Measurements from ENCODE around the gene ENTPD3. TPM values are rescaled to one million over a fixed set of nuclear protein-coding genes. Genes with fewer than 3 reads are reported as not detected.

Gene ENTPD3
- total RNA-seq, 1 experiment from 2014 or later: not detected

DNA sequence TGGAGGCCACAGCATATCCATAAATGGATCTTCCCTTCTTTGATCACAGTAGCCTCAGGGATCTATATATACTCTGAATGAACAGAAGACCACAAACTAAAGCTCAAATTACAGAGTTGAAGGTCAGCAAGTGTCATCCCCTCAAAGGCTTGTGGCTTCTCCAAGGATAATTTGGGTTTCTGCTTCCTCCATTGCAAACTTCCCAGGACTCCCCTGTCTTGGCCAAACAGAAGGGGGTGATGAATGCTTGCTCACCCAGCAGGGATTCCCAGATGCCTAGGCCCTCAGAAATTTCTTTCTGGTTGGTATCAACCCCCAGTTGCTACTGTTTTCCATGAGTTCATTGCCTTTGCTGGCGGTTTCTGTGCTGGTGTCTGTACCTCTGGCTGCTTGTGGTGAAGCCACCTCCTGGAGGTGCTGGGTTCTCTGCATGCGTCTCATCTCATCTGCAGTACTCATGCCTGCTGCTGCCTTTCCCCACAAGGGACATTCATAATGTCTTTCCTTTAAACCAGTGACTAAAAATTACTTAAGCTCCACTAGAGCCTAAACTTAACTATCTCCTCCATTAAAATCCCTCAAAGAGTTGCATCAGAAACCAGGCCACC, 17.7 kb downstream of the ENTPD3 start:
- DNase-seq (ENCODE audit: low read depth): no peak

DNA sequence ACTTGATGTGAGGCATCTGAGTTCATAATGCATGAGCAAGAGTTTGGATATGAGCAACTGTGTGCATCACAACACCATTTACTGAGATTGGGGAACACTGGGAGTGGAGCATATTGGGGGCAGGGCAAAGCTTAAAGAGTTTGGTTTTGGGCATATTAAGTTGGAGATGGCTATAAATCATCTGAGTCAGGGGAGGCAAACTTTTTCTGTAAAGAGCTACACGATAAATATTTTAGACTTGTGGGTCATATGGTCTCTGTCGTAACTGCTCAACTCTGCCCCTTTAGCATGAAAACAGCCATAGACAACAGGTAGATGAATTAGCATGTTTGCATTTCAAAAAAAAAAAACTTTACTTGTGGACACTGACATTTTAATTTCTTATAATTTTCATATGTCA, 20.0 kb downstream of the ENTPD3 start:
- DNase-seq (ENCODE audit: low read depth): no peak

DNA sequence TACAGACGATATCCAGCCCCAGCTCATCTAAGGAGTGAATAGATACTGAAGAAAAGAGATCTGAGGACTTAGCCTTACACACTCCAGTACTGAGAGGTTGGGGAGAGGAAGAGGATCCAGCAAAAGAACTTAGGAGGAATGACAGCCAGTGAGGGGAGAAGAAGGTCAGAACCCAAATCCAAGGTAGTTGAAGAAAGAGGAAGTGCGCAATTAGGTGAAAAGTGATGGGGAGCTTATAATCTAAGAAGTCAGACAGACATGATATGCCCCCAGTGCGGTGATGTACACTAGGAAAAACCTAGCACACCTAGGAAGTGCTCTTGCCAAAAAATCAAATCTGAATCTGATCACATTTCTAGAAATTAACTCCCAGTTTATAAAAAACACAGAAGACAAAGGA, 20.6 kb downstream of the ENTPD3 start:
- no peak for DNase-seq (ENCODE audit: low read depth)

DNA sequence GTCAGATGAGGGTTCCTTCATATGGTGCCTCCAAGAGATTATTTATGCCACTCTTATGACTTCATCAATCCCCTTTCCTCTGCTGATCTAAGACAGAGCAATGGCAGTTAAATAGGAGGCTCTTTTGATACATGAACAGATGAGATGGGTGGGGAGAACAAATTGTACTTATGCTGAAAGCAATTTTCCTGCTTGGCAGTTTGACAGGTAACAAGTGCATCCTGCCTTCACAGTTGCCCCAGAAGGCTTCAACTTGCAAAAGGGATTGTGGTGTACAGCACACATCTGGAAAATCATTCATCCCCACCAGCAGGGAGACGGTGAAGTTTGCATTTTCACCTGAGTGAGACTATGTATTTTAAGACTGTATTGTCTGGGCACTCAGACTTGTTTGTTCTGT, 27.3 kb downstream of the ENTPD3 start:
- no peak for DNase-seq (ENCODE audit: low read depth)

DNA sequence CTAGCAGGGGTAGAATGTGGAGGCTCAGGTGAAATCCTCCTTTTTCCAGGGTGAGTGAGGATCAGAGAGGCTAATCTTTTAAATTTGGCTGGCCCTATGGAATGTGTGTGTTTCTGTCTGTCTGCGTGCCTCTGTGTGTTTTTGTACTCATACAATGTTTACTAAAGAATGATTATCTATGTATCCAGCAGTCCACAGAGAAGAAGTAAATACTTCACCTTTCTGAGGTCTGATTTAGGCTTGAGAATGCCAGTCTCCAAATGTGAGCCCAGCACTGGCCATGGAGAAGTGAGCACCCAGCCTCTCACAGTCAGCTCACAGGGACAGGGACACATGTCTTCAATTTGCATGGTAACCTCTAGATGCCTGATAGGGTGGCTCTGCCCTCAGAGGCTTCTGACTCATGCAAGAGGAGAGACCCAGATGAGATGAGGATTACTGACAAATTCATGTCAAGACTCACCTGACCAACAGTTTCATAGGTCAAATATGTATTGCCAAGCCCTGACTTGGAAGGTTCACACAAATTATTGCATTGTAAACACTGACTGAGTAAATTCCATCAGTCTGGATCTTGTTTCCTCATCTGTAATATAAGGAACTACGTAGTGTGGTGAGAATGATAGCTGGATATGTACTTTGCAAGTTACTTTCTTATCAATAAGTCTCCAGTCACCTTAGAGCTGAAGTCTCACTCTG, 31.0 kb downstream of the ENTPD3 start:
- no peak for DNase-seq (ENCODE audit: low read depth)

DNA sequence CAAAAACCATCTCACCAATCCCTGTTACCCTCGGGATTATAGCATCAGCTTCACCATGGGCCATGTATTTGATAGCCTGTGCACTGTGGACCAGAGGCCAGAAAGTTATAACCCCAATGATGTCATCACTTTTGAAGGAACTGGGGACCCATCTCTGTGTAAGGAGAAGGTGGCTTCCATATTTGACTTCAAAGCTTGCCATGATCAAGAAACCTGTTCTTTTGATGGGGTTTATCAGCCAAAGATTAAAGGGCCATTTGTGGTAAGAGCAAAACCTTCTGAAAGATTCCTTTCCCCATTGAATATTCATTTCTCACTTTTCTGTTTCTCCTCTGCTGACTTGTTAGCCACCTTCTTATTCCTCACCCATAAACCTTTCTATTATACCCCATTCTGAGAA, 35.9 kb downstream of the ENTPD3 start:
- DNase-seq (ENCODE audit: low read depth): no peak

DNA sequence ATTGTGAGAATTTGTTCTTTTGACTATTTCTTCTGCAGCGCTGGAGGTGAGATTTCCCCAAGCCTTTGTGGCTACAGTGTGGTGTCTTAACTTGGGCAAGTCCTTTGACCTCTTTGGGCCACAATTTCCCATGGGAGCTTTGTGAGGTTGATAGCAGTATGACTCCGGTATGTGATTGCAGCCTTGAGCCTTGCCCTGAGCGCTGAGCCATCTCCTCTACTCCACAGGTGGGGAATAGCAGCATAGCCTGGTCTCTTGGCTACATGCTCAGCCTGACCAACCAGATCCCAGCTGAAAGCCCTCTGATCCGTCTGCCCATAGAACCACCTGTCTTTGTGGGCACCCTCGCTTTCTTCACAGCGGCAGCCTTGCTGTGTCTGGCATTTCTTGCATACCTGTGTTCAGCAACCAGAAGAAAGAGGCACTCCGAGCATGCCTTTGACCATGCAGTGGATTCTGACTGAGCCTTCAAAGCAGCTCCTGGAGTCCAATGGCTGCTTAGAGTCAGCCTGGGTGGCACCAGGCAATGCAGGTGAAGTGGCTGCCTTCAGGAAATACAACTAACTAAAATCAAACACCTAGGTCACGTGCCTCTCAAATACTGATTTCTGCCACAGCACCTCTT, 40.2 kb downstream of the ENTPD3 start:
- no peak for DNase-seq (ENCODE audit: low read depth)

DNA sequence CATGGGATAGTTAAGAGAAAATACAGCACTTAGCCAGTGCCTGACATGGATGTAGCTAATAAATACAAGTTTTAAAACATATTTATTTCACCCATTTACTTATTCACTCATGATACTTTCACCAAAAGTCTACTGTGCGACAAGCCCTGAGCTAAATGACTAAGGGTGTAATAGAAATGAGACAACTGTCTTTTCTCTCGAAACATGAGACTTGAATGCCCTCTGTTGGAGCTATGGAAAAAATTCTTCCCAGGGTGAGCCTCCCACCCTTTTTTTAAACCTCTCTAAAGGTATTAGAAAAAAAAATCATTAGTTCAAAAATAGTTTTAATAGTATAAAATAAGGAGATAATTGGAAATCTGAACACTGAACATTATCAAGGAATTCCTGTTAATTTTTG, 45.8 kb downstream of the ENTPD3 start:
- no peak for DNase-seq (ENCODE audit: low read depth)

DNA sequence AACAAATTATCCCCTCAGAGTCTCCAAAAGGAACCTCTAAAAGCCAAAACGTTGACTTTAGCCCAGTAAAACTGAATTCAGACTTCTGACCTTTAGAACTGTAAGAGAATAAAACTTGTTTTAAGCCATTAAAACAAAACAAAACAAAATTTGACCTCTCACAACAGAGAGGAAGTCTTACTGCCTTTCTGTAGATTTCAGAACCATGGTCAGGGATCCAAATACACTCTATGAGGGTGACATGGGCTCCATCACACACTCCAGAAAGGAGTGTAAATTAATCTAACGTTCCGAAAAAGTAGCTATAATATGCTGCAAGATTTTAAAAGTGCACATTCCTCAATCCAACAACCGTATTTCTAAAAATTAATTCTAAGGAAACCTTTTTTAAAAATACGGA, 50.9 kb downstream of the ENTPD3 start:
- no peak for DNase-seq (ENCODE audit: low read depth)

DNA sequence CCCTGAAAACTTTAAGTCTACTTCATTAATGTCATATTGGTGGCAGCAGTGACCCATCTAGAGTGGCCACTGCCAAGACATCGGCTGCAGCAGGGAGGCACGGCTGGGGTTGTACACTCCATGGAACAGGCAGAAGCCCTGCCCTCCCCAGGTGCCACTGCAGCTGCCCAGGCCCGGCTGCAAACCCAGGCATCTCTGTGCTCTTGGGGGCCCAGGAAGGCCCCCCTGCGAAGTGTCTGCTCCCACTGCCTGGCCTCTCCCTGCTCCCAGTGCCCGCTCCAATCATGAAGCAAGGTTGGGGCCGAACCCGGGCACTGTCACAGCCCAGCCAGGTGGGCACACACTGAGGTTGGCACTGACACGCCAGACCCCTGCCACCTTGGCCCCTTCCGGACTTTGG, 58.1 kb downstream of the ENTPD3 start:
- DNase-seq (ENCODE audit: low read depth): no peak

DNA sequence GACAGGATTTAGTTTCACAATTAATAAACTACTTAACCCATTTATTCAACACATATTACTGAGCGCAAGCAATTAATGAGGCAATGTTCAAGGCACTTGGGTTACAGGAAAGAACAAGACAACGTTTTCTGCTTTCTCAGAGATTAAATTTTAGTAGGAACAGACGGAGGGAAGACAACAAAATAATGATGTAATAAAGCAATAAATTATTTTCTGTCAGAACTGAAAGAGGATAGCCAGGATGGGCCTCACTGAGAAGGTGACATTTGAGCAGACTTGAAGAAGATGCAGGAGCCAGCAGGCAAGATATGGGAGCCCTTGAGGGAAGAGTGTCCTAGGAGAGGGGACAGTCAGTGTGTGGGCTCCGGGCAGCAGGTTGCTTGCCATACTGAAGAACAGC, 58.9 kb downstream of the ENTPD3 start:
- DNase-seq (ENCODE audit: low read depth): no peak

DNA sequence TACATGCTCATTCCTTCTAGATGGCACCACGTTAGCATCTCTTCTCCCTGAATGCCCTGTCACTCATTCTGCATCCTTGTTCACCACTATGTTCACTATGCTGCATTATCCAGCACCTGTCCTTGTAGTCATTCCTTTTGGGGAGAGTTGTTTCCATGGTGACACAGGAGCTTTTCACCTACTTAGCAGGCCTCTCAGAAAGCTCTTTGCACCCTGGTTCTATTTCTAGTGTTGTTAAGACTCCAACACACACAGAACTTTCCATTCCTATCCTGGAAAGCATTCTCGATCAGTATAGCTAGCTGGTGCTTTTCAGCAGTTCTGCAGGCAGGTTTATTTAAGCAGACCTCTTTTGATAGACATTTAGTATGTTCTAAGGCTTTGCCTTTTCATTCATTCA, 63.5 kb downstream of the ENTPD3 start:
- no peak for DNase-seq (ENCODE audit: low read depth)

DNA sequence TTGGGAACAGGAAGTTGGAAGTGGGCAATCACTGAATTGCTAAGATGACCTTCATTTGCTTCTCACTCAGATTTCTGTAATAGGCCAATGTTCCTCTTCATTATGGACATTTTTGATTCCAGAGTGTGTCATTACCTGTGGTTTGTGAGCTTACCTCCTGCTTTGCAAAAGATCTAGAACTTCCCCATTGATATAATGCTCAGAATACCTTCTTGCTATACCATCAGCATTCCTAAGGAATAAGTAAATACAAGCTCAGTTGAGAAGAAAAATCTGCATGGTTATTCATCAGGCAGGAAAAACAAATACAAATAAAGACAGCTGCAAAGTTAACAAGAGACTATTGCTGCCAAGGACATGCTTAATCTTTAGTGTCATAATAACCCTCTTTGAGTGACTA, 64.6 kb downstream of the ENTPD3 start:
- no peak for DNase-seq (ENCODE audit: low read depth)

DNA sequence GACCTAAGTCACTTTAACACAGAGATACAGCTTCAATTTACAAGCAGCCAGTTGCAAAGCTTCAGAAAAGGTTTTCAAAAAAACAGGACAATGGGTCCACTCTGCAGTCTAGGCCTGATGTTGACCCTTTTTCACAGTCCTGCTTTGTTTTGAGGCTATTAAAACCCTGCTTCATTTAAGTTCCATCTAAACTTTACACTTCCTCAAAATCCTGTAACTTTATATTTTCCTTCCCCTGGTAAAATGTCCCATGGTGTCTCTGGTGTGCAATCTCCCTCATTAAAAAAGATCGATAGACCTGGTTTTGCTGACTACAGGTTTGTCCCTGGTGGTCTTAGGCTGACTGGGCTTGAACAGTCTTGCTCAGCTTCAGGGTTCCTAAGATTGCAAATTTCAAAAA, 65.1 kb downstream of the ENTPD3 start:
- no peak for DNase-seq (ENCODE audit: low read depth)

DNA sequence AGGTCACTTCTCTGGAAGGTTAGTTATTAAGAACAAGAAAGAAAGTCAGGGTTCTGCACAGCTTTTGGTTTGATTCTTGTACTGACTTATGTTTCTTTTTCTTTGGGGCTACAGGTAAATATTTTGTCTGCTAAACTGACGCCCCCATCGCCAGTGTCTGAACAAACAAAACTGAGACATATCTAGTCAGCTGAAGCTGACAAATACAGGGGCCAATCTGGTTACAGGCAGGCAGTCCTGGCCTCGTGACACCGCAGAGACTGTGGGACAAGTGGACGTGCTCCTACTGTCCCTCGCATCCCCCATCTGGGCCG, 65.5 kb downstream of the ENTPD3 start:
- no peak for DNase-seq (ENCODE audit: low read depth)

DNA sequence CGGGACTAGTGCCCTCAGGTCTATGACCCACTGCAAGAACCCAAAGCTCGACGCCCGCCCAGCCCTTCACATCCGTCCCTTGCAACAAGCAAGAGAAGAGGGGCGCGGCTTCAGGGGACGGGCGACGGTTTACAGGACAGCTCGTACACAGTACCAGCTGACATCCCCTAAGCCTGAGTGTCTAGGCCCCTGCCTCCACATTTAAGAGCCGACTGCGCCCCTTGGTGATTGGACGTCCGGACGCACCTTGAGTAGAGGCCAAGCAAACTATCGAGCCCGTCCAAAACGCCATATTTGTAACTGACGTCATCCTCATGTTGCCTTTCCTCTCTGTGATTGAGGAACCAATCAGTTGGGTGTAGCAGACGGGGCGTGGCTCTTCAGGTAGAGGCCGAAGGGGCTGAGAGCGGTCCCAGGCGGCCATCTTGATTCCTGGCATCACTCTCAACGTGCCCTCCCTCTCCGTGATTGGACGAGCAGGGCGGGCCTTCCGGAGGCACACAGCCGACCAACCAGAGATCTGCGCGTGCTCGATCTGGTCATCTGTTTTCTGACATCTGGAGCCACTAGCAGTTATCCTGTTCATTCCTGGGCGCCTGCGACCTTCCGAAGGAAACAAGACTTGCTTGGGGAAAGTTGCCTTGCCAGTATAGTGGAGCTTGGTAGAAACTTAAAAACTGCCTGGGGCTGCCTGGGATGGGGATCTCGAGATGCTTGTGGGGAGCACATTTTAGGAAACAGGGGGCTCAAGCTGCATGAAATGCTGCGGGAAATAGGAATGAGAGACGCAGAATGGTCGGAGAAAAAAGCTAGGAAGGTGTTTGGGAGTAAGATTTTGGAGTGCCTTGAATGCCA, 66.1 kb downstream of the ENTPD3 start:
- DNase-seq (ENCODE audit: low read depth): peak; percentile 98

DNA sequence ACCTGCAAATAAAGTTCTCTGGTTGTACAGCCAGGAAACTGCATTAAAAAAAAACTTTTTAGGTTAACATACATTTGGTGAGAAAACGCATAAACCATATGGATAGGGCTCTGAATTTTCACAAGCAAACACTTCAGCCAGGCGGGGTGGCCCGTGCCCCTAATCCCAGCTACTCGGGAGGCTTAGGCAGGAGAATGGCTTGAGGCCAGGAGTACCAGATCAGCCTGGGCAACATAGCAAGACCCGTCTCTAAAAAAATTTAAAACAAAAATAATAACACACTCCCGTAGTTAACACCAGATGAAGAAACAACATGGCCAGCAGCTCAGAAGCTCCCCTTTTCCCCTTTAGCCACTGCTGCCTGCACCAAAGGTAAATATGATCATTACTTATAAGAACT, 66.9 kb downstream of the ENTPD3 start:
- no peak for DNase-seq (ENCODE audit: low read depth)

DNA sequence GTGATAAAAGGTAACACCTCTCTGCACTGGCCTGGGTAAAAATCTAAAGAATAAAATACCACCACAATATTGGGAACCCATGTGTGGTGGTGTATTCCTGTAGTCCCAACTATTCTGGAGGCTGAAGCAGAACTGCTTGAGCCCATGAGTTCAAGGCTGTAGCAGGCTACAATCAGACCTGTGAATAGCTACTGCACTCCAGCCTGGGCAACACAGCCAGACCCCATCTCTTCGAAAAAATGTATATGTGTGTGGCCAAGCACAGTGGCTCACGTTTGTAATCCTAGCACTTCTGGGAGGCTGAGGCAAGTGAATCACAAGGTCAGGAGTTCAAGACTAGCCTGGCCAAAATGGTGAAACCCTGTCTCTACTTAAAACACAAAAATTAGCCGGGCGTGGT, 68.3 kb downstream of the ENTPD3 start:
- no peak for DNase-seq (ENCODE audit: low read depth)

DNA sequence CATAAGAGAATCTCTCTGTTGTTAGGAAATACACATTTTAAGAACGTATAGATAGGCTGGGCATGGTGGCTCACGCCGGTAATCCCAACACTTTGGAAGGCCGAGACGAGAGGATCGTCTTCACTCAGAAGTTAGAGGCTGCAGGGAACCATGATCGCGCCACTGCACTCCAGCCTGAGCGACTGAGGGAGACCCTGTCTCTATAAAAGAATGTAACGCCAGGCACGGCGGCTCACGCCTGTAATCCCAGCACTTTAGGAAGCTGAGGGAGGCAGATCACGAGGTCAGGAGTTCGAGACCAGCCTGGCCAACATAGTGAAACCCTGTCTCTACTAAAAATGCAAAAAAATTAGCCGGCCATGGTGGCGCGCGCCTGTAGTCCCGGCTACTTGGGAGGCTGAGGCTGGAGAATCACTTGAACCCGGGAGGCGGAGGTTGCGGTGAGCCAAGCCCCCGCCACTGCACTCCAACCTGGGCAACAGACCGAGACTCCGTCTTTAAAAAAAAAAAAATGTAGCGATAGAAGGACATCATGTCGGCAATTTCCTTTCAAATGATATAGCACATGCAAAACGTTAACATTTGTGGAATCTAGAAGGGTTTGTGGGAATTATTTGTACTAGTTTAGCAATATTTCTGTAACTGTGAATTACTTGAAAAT, 69.4 kb downstream of the ENTPD3 start:
- DNase-seq (ENCODE audit: low read depth): no peak

DNA sequence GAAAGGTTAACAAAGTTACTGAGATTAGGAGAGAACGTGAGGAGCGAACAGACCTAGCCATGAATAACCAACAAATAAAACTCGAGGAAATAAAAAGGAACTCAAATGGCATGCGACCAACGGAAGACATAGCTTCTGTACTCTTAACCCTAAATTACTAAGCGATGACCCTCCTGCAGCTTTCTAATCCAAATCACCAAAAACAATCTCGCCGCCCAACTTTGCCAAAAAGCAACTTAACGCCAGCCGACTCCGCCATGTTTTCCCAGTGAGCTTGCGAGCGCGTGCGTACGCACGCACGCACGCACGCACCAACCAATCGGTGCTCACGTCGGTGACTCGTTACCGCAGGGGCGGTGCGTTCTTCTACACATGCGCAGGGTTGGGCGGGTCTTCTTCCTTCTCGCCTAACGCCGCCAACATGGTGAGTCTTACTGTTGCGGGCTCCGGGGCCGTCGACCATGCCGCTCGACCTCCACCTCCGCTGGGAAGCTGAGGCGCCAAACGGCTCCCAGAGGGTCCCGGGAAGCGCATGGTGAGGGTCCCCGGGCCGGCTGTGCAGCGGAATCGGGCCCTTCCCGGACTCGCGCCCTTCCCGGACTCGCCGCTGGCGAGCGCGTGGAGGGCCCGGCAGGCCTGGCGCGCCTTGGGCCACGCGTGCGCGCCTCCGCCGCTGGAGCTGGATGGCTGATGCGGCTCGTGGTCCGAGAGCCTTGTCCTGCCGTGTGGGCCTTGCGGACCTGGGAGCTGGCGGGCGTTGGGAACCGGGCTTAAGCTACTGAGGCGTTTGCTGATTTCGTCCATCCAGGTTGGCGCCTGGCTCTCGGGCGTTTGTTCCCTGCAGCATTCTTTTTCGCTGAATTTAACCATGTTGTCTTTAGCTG, 70.2 kb downstream of the ENTPD3 start, which contains the start of gene RPL14:
TSS of gene RPL14 (plus strand) at position 400 of the 884 bp plus-strand sequence. CDS start at position 533, 133 bp downstream.
- peak; percentile 96 for DNase-seq (ENCODE audit: low read depth)

DNA sequence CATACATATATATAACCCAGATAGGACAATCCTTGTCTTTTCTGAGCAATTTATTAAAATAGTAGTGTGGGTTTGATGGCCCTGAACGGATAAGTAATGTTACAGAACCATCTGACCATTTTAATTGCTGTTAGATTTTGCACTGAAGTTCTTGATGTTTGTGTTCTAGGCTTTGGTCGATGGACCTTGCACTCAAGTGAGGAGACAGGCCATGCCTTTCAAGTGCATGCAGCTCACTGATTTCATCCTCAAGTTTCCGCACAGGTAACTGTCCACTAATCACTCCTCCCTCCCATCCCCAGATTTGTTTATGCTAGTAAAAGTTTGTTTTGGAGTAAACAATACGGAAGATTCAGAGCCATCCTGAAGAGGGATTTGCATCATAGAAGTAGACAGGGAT, 71.5 kb downstream of the ENTPD3 start:
- no peak for DNase-seq (ENCODE audit: low read depth)
